Measurements from ENCODE around the gene ZNF688. TPM values are rescaled to one million over a fixed set of nuclear protein-coding genes. Genes with fewer than 3 reads are reported as not detected.

Gene ZNF688
- 30.5 and 31.2 TPM in 2 replicates for total RNA-seq (2014; rRNA removed; shearing (Covaris generic); ENCODE audit: low replicate concordance)

DNA sequence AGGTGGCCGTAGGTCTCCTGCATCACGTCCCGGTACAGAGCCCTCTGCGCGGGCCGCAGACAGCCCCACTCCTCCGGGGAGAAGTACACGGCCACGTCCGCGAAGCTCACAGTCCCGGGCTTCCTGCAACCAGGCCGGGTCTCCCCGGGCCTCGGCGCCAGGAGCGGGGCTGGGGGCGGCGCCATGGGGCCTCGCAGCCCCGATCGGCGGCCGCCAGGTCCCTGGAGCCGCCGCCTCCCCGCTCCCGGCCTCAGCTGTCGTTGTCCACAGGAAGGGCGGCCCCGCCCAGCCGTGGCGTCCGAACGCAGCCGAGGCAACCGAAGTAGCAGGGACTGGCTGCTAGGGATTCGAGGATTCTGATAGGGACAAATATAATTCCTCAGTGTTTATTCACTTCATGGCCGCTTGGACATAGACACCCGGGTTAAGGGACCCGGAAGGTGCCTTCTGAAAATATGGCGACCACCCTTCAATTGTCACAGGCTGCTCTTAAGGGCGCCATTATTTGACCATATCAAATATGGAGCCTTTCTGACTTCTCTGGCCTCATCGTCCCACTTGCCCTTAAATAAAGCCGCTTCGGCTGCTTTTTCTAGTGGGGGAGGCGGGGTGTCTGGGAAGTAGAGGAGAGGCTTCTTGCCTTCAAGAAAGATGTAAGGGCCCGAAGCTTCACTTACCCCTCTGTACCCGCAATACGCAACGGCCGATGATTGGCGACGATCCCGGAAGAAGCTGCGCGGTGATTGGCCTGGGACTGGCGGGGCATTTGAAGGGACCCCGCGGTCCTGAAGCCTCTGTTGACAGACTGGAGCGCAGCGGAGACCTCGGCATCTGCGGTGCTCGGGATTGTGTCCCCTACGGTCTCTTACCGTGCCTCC, at the start of gene ZNF688:
TSS of gene ZNF688 (minus strand) at position 270 of the 878 bp plus-strand sequence. CDS start at position 185, 85 bp downstream.
- in situ Hi-C loops (cut with HindIII; ENCODE audit: low pct_unique_long_range_greater_than_20kb, low sequenced_read_pairs): no loop called here
- DNase-seq (ENCODE audit: low read depth): peak; percentile 99

DNA sequence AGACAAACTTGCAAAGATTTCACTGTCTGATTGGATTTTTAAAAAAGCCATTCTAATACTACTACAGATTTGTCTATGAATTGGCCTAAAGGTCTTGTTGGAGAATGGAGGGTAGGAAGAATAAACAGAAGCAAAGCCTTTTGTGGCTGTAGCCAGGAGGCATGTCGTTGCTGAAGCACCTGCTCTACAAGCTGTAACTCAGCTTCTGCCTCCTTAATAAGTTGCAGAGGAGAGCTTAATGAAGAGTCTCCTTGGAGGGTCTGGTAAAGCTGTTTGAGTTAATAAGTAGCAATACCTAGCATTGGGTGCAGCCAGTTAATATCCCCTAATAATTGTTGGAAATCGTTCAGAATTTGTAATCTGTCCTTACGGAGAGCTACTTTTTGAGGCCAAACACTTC, 48.7 kb upstream of the ZNF688 start:
- in situ Hi-C loops (cut with HindIII; ENCODE audit: low pct_unique_long_range_greater_than_20kb, low sequenced_read_pairs): no loop called here
- no peak for DNase-seq (ENCODE audit: low read depth)

- peak; percentile 75 for DNase-seq (ENCODE audit: low read depth)
- in situ Hi-C loops (cut with HindIII; ENCODE audit: low pct_unique_long_range_greater_than_20kb, low sequenced_read_pairs): no loop called here
These were observed 48.1 kb upstream of the ZNF688 start for GRCh38 chr16:30619638-30620037.

DNA sequence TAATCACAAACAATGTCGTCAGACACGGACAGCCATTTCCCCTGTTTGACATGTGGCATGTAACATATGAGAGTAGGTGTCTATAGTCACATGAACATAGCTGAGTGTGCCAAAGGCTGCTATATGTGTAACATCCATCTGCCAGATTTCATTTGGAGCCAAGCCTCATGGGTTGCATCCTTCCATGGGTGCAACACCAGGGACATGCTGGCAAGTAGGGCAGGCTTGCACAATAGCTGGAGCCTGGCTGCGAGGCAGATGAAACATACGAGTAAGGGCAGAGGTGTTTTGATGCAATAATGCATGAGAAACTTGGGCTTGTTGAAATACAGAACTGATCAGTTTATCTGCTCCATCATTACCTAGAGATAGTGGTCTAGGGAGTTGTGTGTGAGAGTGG, 47.7 kb upstream of the ZNF688 start:
- in situ Hi-C loops (cut with HindIII; ENCODE audit: low pct_unique_long_range_greater_than_20kb, low sequenced_read_pairs): no loop called here
- no peak for DNase-seq (ENCODE audit: low read depth)

DNA sequence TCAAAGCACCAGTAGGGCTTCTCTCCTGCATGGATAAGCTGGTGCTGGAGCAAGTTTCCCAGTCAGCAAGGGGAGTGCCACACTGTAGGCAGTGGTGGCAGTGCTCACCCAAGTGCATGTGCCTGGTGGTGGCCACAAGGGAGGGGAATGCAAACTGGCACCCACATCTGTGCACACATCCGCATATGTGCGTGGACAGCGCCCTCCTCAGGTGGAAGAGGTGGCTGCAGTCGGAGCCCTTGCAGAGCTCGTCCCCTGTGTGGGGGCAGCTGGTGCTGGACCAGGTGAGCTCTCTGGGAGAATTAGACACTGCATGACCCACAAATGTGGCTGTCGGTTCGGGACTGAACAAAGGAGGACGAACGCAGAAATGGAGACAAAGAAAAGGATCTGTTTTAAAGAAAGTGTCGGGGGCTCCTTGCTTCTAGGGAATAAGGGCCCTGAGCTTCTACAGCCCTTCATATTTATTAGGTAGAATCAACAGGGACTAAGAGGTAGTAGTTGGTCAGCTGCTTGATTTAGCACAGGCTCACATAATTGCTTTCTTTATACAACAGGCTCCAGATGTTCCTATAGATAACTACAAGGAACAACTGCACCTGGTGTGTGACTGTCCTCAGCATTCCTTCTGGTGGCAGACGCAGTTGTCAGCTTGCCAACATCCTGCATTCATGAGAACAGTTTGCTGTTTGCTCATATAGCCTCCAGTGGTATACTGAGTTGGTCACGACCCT, 44.0 kb upstream of the ZNF688 start:
- peak; percentile 32 for DNase-seq (ENCODE audit: low read depth)
- in situ Hi-C loops (cut with HindIII; ENCODE audit: low pct_unique_long_range_greater_than_20kb, low sequenced_read_pairs): no loop called here

- in situ Hi-C loops (cut with HindIII; ENCODE audit: low pct_unique_long_range_greater_than_20kb, low sequenced_read_pairs): no loop called here
These were observed 38.7 kb upstream of the ZNF688 start, which contains the start of gene ZNF689 for GRCh38 chr16:30609926-30610839. Gene ZNF689, minus strand, starts transcription at chr16:30610389. Its CDS starts 348 bp downstream, at chr16:30610041.

GRCh38 chr16:30609002-30609925, 37.8 kb upstream of the ZNF688 start:
- in situ Hi-C loops (cut with HindIII; ENCODE audit: low pct_unique_long_range_greater_than_20kb, low sequenced_read_pairs): no loop called here
- no peak for DNase-seq (ENCODE audit: low read depth)

More at GRCh38 chr16:30609926-30610839, 38.7 kb upstream of the ZNF688 start, which contains the start of gene ZNF689:
- DNase-seq (ENCODE audit: low read depth): peak; percentile 99

DNA sequence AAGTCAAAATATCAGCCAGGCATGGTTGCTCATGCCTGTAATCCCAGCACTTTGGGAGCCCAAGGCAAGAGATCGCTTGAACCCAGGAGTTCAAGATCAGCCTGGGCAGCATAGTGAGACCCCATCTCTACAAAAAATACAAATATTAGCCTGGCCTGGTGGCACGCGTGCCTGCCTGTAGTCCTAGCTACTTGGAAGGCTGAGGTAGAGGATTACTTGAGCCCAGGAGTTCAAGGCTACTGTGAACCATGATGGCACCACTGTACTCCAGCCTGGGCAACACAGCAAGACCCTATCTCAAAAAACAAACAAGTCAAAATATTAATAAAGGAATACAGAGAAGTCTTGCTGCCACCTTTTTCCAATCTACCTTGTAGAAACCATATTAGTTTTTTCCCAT, 34.5 kb upstream of the ZNF688 start:
- in situ Hi-C loops (cut with HindIII; ENCODE audit: low pct_unique_long_range_greater_than_20kb, low sequenced_read_pairs): no loop called here
- no peak for DNase-seq (ENCODE audit: low read depth)

- DNase-seq (ENCODE audit: low read depth): no peak
- in situ Hi-C loops (cut with HindIII; ENCODE audit: low pct_unique_long_range_greater_than_20kb, low sequenced_read_pairs): no loop called here
These were observed 33.6 kb upstream of the ZNF688 start for GRCh38 chr16:30605158-30605557.

DNA sequence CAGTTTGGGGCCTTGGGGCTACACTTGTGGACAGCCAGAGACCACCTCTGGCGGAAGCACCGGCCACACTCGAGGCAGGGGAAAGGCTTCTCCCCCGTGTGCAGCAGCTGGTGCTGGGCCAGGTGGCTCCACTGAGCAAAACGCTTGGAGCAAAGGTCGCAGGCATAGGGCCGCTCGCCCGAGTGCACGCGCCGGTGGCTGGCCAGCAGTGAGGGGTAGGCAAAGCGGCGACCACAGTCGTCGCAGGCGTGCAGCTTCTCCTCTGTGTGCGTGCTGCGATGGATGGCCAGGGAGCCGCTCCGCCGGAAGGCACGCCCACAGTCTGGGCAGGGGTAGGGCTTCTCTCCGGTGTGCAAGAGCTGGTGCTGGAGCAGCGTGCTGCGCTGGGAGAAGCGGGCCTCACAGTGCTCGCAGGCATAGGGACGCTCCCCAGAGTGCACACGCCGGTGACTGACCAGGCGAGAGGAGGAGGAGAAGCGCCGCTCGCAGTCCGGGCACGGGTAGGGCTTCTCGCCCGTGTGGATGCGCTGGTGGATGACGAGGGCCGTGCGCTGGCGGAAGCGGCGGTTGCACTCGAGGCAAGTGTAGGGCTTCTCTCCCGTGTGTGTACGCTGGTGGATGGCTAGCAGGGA, 32.9 kb upstream of the ZNF688 start:
- in situ Hi-C loops (cut with HindIII; ENCODE audit: low pct_unique_long_range_greater_than_20kb, low sequenced_read_pairs): no loop called here

DNA sequence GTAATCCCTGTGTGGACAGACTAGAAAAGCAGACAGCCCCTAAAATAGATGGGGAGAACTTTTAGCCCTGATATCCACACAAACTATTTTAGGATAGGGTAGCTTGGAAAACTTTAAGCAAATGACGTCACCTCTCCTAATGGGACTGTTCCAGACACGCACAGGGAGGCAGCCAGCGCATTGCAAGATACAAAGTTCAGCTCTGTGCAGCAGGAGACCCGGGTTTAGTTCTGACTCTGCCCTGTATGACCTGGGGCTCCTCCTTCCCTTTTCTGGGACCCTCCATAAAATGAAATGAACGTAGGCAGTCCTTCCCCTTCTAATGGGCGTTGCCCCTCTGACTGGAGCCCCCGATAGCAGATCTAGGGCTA, 32.4 kb upstream of the ZNF688 start:
- in situ Hi-C loops (cut with HindIII; ENCODE audit: low pct_unique_long_range_greater_than_20kb, low sequenced_read_pairs): no loop called here
- DNase-seq (ENCODE audit: low read depth): no peak

More for the DNA sequence above, 32.9 kb upstream of the ZNF688 start:
- DNase-seq (ENCODE audit: low read depth): no peak

DNA sequence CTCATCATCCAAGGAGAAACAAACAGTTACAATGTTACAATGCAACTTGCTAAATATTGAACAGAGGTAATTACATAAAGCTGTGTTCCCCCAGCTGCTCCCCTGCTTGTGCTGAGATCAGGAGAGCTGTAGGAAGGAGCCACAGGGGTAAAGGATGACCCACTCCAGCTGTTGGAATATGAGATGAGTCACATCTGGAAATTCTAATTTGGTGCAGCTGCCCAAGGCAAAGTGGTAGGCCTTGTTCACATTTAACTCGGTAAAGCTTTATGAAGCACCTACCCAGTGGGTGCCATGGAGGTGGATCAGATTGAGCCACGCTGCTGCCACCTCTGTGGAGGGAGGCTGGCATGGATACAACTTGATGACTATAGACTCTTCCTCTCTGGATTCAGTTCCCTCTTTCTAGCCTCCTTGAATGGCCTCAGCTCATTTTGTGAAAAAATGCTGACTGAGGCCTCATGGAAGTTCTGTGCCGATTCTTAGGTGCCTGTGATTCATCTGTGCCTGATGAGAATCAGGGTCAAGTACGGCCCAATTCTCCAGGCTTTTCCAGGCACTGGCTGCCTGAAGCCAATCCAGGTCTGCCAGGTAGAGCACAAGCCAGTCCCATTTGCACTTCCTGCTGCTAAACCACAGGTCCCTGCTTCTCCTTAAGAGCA, 31.2 kb upstream of the ZNF688 start:
- in situ Hi-C loops (cut with HindIII; ENCODE audit: low pct_unique_long_range_greater_than_20kb, low sequenced_read_pairs): no loop called here

GRCh38 chr16:30601966-30602365, 30.5 kb upstream of the ZNF688 start:
- DNase-seq (ENCODE audit: low read depth): no peak
- in situ Hi-C loops (cut with HindIII; ENCODE audit: low pct_unique_long_range_greater_than_20kb, low sequenced_read_pairs): no loop called here

More for the DNA sequence above, 31.2 kb upstream of the ZNF688 start:
- no peak for DNase-seq (ENCODE audit: low read depth)

- DNase-seq (ENCODE audit: low read depth): no peak
- in situ Hi-C loops (cut with HindIII; ENCODE audit: low pct_unique_long_range_greater_than_20kb, low sequenced_read_pairs): no loop called here
These were observed 29.4 kb upstream of the ZNF688 start for GRCh38 chr16:30600929-30601328.

DNA sequence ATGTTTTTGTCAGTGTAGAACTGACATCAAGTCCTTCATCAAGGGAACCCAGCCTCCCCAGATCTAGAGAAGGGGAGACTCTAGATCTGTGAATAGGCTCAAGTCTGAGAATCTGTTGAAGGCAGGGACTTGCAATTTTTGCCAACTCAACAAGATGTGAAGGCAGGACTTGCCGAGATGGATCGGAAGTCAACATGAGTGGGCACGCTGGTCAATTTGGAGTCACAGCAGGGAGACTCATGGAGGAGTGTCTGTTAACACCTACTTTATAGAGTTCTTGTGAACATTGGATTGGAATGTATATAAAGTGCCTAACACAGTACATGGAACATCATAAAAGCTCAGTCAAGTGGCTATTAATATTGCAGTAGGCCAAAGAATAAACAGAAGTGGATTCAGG, 28.7 kb upstream of the ZNF688 start:
- in situ Hi-C loops (cut with HindIII; ENCODE audit: low pct_unique_long_range_greater_than_20kb, low sequenced_read_pairs): no loop called here
- no peak for DNase-seq (ENCODE audit: low read depth)

DNA sequence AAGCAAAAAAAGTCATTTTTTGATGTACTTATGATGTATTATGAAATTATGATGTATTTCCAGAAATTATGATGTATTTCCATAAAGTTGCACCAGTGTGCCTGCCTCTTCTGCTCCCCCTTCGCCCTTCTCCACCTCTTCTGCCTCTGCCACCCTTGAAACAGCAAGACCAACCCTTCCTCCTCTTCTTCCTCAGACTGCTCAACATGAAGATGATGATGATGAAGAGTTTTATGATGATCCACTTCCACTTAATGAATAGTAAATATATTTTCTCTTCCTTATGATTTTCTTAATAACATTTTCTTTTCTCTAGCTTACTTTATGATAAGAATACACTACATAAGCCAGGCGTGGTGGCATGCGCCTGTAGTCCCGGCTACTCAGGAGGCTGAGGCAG, 21.4 kb upstream of the ZNF688 start:
- no peak for DNase-seq (ENCODE audit: low read depth)
- in situ Hi-C loops (cut with HindIII; ENCODE audit: low pct_unique_long_range_greater_than_20kb, low sequenced_read_pairs): no loop called here
